DOHH2 (cell line): ENCODE results near the gene PISD.

Source experiments
- CTCF ChIP-seq: fragments of 200-600 bp; sonication (generic); IDR thresholded peaks from one replicate; pipeline ENCODE4 v1.5.1; 2014; ENCODE audit warnings: antibody characterized with exemption, mild to moderate bottlenecking, low read depth, low read length; ENCODE audit not compliant: poor library complexity, severe bottlenecking
- EZH2phosphoT487 ChIP-seq: fragments of 200-600 bp; sonication (generic); IDR thresholded peaks from 2 replicates; pipeline ENCODE4 v1.6.1; 2017; ENCODE audit warnings: borderline replicate concordance, mild to moderate bottlenecking, antibody characterized with exemption, low read length, moderate library complexity, mixed read lengths

- TF ChIP-seq CTCF, result no peak
- TF ChIP-seq EZH2phosphoT487, result no peak
Observed at GRCh38 chr22:31652911-31653684, 8.9 kb downstream of the PISD start.
